Fibroblast of pulmonary artery (primary cell): Measurements from ENCODE around the gene MYH9.

Source experiments
- DNase-seq: peaks from one replicate; pipeline ENCODE4 v3.0.0-alpha.2; 2010; ENCODE audit warnings: low read depth
- H3K4me3 ChIP-seq: replicated peaks from 2 replicates; pipeline ENCODE4 v1.5.1; 2011; ENCODE audit warnings: low read depth, mild to moderate bottlenecking, control low read depth, low read length, moderate library complexity
- TF ChIP-seq, protein P1 (sequence below): IDR thresholded peaks from 2 replicates; pipeline ENCODE4 v1.5.1; 2011; ENCODE audit warnings: mild to moderate bottlenecking, control low read depth, low read length, inconsistent platforms; ENCODE audit errors: missing control alignments

The MYH9 gene

DNA sequence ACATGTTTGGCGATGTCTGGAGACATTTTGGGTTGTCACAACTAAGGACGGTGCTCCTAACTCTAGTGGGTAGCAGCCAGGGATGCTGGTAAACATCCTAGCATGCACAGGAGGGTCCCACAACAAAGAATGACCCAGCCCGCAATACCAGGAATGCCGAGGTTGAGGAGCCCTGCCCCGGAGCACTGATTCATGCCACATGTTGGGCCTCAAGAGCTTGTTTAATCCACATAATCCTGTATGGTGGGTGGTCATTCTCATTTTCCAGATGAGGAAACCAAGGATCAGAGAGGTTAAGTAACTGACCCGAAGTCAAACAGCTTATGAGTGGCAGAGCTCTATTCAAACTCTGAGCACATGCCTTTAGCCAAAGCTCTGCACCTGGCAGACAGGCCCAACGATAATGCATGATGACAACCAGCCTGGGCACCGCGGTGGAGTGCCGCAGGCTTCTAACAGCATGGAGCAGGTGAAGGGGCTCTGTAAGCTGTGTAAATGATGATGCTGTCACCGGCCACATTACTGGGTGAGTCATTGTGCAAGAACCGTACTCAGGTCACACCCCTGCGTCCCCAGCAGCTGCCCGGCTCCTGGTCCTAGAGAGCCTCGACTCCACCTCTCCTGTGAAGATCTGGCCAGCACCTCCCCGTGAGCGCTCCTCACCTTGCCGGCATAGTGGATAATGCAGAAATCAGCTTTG, 76.2 kb downstream of the MYH9 start:
- DNase-seq: no peak
- no peak overlapping the region for H3K4me3 ChIP-seq
- TF ChIP-seq, protein P1, sequence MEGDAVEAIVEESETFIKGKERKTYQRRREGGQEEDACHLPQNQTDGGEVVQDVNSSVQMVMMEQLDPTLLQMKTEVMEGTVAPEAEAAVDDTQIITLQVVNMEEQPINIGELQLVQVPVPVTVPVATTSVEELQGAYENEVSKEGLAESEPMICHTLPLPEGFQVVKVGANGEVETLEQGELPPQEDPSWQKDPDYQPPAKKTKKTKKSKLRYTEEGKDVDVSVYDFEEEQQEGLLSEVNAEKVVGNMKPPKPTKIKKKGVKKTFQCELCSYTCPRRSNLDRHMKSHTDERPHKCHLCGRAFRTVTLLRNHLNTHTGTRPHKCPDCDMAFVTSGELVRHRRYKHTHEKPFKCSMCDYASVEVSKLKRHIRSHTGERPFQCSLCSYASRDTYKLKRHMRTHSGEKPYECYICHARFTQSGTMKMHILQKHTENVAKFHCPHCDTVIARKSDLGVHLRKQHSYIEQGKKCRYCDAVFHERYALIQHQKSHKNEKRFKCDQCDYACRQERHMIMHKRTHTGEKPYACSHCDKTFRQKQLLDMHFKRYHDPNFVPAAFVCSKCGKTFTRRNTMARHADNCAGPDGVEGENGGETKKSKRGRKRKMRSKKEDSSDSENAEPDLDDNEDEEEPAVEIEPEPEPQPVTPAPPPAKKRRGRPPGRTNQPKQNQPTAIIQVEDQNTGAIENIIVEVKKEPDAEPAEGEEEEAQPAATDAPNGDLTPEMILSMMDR: no peak

DNA sequence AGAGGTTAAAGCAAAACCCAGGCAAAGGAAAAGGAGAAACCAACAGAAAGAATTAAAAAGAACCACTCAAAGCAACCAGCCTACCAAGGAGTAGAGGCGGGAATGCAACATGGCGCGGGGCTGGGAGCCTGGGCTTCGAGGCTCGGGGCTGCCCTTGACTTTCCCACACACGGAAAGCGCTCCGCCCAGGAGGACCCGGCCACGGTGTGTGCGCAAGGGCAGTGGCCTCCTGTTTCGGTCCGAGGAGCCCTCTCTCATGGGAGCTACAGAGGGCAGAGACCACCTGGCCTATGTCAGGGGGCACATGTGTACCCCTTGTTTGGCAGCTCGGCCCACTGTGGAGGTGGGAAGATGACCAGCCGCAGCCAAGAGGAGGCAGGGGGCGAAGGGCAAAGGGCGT, 78.9 kb downstream of the MYH9 start:
- TF ChIP-seq, protein P1: no peak
- no peak for DNase-seq
- no peak overlapping the region for H3K4me3 ChIP-seq

DNA sequence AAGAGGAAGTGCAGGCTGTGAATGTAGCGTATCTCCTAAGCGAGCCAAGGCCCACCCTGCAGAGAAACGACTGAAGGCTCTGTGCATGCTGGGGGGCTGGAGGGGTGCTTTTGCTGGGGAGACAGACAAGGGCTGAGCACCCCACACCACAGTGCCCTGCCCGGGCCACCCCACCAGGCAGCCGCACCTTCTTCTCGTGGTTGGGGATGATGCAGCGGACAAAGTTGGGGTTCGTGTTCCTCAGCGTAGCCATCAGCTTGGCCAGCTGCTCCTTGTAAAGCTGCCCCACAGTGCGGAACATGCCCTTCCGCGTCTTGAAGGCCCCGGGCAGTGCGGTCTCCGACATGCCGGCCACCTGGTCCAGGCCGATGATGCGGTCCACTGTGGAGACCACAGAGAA, 81.5 kb downstream of the MYH9 start:
- no peak for DNase-seq
- H3K4me3 ChIP-seq: no peak overlapping the region
- TF ChIP-seq, protein P1: no peak

DNA sequence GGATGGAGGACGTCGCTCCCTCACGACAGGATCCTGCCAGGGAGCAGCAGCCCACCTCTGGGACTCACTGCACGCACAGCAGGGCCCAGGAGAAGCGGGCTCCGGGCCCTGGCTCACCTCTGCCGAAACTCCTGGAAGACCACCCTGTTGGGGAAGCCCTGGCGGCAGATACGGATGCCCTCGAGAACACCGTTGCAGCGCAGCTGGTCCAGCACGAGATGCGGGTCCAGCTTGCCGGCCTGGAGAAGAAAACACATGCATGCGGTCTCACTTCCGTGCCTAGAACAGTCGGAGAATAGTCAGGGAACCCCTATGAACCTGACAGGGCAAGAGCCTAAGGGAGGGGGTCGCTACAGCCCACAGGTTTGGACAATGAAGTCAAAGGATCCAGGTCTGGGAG, 82.0 kb downstream of the MYH9 start:
- TF ChIP-seq, protein P1: no peak
- DNase-seq: no peak
- H3K4me3 ChIP-seq: no peak overlapping the region

DNA sequence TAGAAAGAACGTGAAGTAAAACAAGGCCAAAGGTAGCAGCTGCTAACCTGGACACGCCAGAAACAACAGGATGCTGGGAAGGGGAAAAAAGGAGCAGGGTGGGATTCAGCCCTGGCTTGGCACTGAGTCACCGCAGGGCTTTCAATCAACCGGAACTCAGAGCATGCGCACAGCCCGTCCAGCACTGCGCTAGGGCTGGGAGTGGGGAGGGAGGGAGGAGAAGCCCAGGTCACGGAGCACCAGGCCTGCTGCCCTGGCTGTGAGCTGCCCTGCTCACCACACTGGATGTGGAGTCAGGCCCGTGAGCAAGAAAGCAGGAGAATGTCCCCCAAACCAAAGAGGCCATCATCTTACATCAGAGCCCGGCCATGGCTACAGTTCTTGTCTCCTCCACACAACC, 83.3 kb downstream of the MYH9 start:
- TF ChIP-seq, protein P1: no peak
- no peak overlapping the region for H3K4me3 ChIP-seq
- DNase-seq: no peak

DNA sequence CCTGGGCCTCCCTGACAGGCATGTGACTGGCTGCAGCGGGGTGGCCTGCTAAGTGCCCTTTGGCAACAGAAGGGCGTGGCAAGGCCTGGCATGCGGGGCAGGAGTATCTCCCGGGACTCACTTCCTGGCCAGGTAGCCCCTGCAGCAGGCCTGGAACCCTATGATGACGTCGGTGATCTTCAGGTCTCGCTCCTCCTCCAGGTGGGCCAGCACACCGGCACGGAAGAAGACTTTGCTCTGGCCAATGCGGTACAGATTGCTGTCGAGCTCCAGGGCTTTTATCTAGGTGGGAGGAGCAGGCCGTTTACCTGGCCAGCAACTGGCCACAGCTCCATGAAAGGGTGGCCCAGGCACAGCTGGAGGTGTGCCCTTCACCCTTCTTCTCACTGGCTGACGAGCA, 83.9 kb downstream of the MYH9 start:
- TF ChIP-seq, protein P1: no peak
- DNase-seq: no peak
- H3K4me3 ChIP-seq: no peak overlapping the region

DNA sequence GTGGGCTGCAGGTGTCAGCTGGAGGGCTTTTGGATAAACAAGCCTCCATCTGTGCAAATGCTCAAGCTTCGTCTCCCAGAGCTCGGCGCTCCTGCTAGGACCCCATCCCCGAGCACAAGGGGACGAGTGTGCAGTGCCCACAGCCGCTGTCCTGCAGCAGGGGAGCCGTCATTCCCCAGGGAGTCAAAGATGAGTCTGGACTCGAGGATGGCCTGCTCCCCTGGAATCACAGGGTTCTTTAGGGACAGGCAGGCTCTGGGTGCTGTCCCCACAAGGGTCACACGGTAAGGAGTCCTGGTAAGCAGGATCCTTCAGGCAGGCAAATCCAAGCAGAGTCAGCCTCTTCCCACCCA, 84.7 kb downstream of the MYH9 start:
- TF ChIP-seq, protein P1: no peak
- DNase-seq: no peak
- H3K4me3 ChIP-seq: no peak overlapping the region
